Activated CD8-positive, alpha-beta memory T cell treated with anti-CD3 and anti-CD28 coated beads, Interleukin-2, amount 10 ng/mL, durations not matched to agents 7 days and 5 days (primary cell): ENCODE results near the gene PAPSS1. TPM values are rescaled to one million over a fixed set of nuclear protein-coding genes. Genes with fewer than 3 reads are reported as not detected.

Source experiments
- ATAC-seq: fragments of 150-1000 bp; cut with Tn5 transposase; one replicate; pipeline ENCODE4 v1.10.0; 2021; ENCODE audit warnings: moderate library complexity
- CTCF ChIA-PET: fragments of 350-600 bp; sonication (Branson Sonifier 250); formaldehyde crosslinking; loops from one replicate; lab custom pipeline; 2021; ENCODE audit warnings: antibody characterized with exemption; lab: Charles Lee
- DNase-seq: peaks from one replicate; pipeline ENCODE4 v3.0.0-alpha.2; 2020
- H3K27ac Mint-ChIP-seq: one replicate; pipeline ENCODE4 v1.8.0; 2021; ENCODE audit warnings: mild to moderate bottlenecking, mixed read lengths
- H3K27me3 Mint-ChIP-seq: one replicate; pipeline ENCODE4 v1.8.0; 2021; ENCODE audit warnings: mixed read lengths
- H3K36me3 Mint-ChIP-seq: one replicate; pipeline ENCODE4 v1.8.0; 2021; ENCODE audit warnings: mild to moderate bottlenecking, mixed read lengths
- H3K4me1 Mint-ChIP-seq: one replicate; pipeline ENCODE4 v1.8.0; 2021; ENCODE audit warnings: mixed read lengths
- H3K4me3 Mint-ChIP-seq: one replicate; pipeline ENCODE4 v1.8.0; 2021; ENCODE audit warnings: mild to moderate bottlenecking, moderate library complexity, mixed read lengths
- H3K9me3 Mint-ChIP-seq: one replicate; pipeline ENCODE4 v1.8.0; 2022; ENCODE audit warnings: low read depth, mixed read lengths
- total RNA-seq, 2 experiments: library from RNA; stranded (reverse); gene quantifications; one replicate each; pipeline ENCODE4 v1.2.3, GENCODE V29; 2021

The PAPSS1 gene
- total RNA-seq, result 10 to 100 TPM; 20.7 to 32.0 TPM

- Mint-ChIP-seq H3K4me3 (peak within 1 kb of the TSS; percentile 85), H3K27me3 (no peaks in the 10 kb centered on the region), H3K4me1 (peaks cover 25% of the 10 kb centered on the region), H3K27ac (peak within 1 kb of the TSS; percentile 92), H3K9me3 (no peaks in the 10 kb centered on the region), H3K36me3 (peaks cover 6% of the 10 kb centered on the region)
- ATAC-seq, result peak; percentile 93
- peak; percentile 95 for DNase-seq
- CTCF ChIA-PET, result interaction anchor here (0.9 to 1.2 kb wide), 4 partner anchors 15 to 270 kb away, joined by 3 to 4 read pairs (median 3); no protein-coding TSS in a partner anchor
These were observed at the start of gene PAPSS1 for GRCh38 chr4:107719922-107720722. Gene PAPSS1 (minus strand): TSS chr4:107720234. CDS start chr4:107720179, 55 bp downstream.

GRCh38 chr4:107760281-107760947 is 40.4 kb upstream of the PAPSS1 start:
- Mint-ChIP-seq H3K27ac (no peak overlapping the region), H3K4me3 (no peak overlapping the region), H3K9me3 (no peaks in the 10 kb centered on the region), H3K27me3 (peaks cover 9% of the 10 kb centered on the region), H3K4me1 (no peaks in the 10 kb centered on the region), H3K36me3 (no peaks in the 10 kb centered on the region)
- no peak for ATAC-seq
- CTCF ChIA-PET, result no interaction called here
- DNase-seq, result no peak

GRCh38 chr4:107757864-107758476 is 37.9 kb upstream of the PAPSS1 start:
- DNase-seq (no peak), ATAC-seq (no peak)
- CTCF ChIA-PET, result interaction anchor here (0.8 to 2.1 kb wide), 2 partner anchors 153 to 814 kb away, joined by 4 to 24 read pairs; no protein-coding TSS in a partner anchor
- Mint-ChIP-seq H3K4me3 (no peak overlapping the region), H3K27me3 (peaks cover 14% of the 10 kb centered on the region), H3K27ac (no peak overlapping the region), H3K36me3 (no peaks in the 10 kb centered on the region), H3K9me3 (no peaks in the 10 kb centered on the region), H3K4me1 (no peaks in the 10 kb centered on the region)

- Mint-ChIP-seq H3K36me3 (no peaks in the 10 kb centered on the region), H3K27ac (no peak overlapping the region), H3K4me1 (no peaks in the 10 kb centered on the region), H3K4me3 (no peak overlapping the region), H3K27me3 (peaks cover 16% of the 10 kb centered on the region), H3K9me3 (no peaks in the 10 kb centered on the region)
- CTCF ChIA-PET, result interaction anchor here (2.1 kb wide), 1 partner anchor 154 kb away, joined by 24 read pairs; no protein-coding TSS in a partner anchor
- ATAC-seq, result no peak
- no peak for DNase-seq
These were observed 37.2 kb upstream of the PAPSS1 start for GRCh38 chr4:107757283-107757682.

- DNase-seq (no peak), ATAC-seq (no peak)
- Mint-ChIP-seq H3K27me3 (peaks cover 23% of the 10 kb centered on the region), H3K4me3 (no peak overlapping the region), H3K27ac (no peak overlapping the region), H3K9me3 (no peaks in the 10 kb centered on the region), H3K36me3 (no peaks in the 10 kb centered on the region), H3K4me1 (no peaks in the 10 kb centered on the region)
- CTCF ChIA-PET, result interaction anchor here (1.5 kb wide), 2 partner anchors 157 to 160 kb away, joined by 4 to 5 read pairs; no protein-coding TSS in a partner anchor
These were observed 35.9 kb upstream of the PAPSS1 start for GRCh38 chr4:107755841-107756356.

- no peaks in the 10 kb centered on the region for H3K9me3 Mint-ChIP-seq
- CTCF ChIA-PET, result no interaction called here
- no peak overlapping the region for H3K4me3 Mint-ChIP-seq
- ATAC-seq, result no peak
- no peaks in the 10 kb centered on the region for H3K36me3 Mint-ChIP-seq
- DNase-seq, result no peak
- H3K4me1 Mint-ChIP-seq, result no peaks in the 10 kb centered on the region
- no peak overlapping the region for H3K27ac Mint-ChIP-seq
- H3K27me3 Mint-ChIP-seq, result peaks cover 47% of the 10 kb centered on the region
These were observed 31.6 kb upstream of the PAPSS1 start for GRCh38 chr4:107751670-107752069.

- Mint-ChIP-seq H3K4me3 (no peak overlapping the region), H3K9me3 (no peaks in the 10 kb centered on the region), H3K27me3 (peaks cover 40% of the 10 kb centered on the region), H3K4me1 (peaks cover 2% of the 10 kb centered on the region), H3K36me3 (no peaks in the 10 kb centered on the region), H3K27ac (no peak overlapping the region)
- DNase-seq (no peak), ATAC-seq (no peak)
- CTCF ChIA-PET, result no interaction called here
These were observed 27.9 kb upstream of the PAPSS1 start for GRCh38 chr4:107747748-107748486.

GRCh38 chr4:107746161-107746560 is 26.1 kb upstream of the PAPSS1 start:
- Mint-ChIP-seq H3K4me3 (no peak overlapping the region), H3K27ac (no peak overlapping the region), H3K36me3 (peaks cover 2% of the 10 kb centered on the region), H3K9me3 (no peaks in the 10 kb centered on the region), H3K27me3 (peaks cover 28% of the 10 kb centered on the region), H3K4me1 (peaks cover 2% of the 10 kb centered on the region)
- no peak for DNase-seq
- ATAC-seq, result no peak
- CTCF ChIA-PET, result interaction anchor here (0.9 kb wide), 1 partner anchor 10 kb away, joined by 3 read pairs; no protein-coding TSS in a partner anchor

- CTCF ChIA-PET, result no interaction called here
These were observed 24.5 kb upstream of the PAPSS1 start for GRCh38 chr4:107744532-107744931.

GRCh38 chr4:107743532-107743931 is 23.5 kb upstream of the PAPSS1 start:
- peaks cover 15% of the 10 kb centered on the region for H3K27me3 Mint-ChIP-seq
- no peak for DNase-seq
- H3K4me1 Mint-ChIP-seq, result peaks cover 2% of the 10 kb centered on the region
- no peak overlapping the region for H3K27ac Mint-ChIP-seq
- H3K4me3 Mint-ChIP-seq, result no peak overlapping the region
- no peak for ATAC-seq
- CTCF ChIA-PET, result no interaction called here
- no peaks in the 10 kb centered on the region for H3K9me3 Mint-ChIP-seq
- peaks cover 2% of the 10 kb centered on the region for H3K36me3 Mint-ChIP-seq

More at GRCh38 chr4:107744532-107744931, 24.5 kb upstream of the PAPSS1 start:
- Mint-ChIP-seq H3K4me1 (peaks cover 2% of the 10 kb centered on the region), H3K9me3 (no peaks in the 10 kb centered on the region), H3K27ac (no peak overlapping the region), H3K4me3 (no peak overlapping the region), H3K27me3 (peaks cover 20% of the 10 kb centered on the region), H3K36me3 (peaks cover 2% of the 10 kb centered on the region)
- no peak for ATAC-seq
- no peak for DNase-seq

GRCh38 chr4:107742791-107743190 is 22.8 kb upstream of the PAPSS1 start:
- CTCF ChIA-PET, result no interaction called here
- Mint-ChIP-seq H3K27ac (no peak overlapping the region), H3K9me3 (no peaks in the 10 kb centered on the region), H3K27me3 (peaks cover 9% of the 10 kb centered on the region), H3K4me3 (no peak overlapping the region), H3K36me3 (peaks cover 2% of the 10 kb centered on the region), H3K4me1 (peaks cover 2% of the 10 kb centered on the region)
- ATAC-seq (no peak), DNase-seq (no peak)

- Mint-ChIP-seq H3K9me3 (no peaks in the 10 kb centered on the region), H3K4me1 (peaks cover 2% of the 10 kb centered on the region), H3K4me3 (no peak overlapping the region), H3K27ac (no peak overlapping the region), H3K36me3 (peaks cover 2% of the 10 kb centered on the region), H3K27me3 (peaks cover 5% of the 10 kb centered on the region)
- ATAC-seq (no peak), DNase-seq (no peak)
- CTCF ChIA-PET, result no interaction called here
These were observed 22.2 kb upstream of the PAPSS1 start for GRCh38 chr4:107742196-107742595.
